HG03139 (cell line): ENCODE data around the gene SNUPN.

Experiments
- ATAC-seq: cut with Tn5 transposase; IDR thresholded peaks from one replicate; pipeline ENCODE4 v1.9.1; 2021; ENCODE audit not compliant: unreplicated experiment

SNUPN gene

GRCh38 chr15:75625542-75626347, at the start of gene SNUPN:
Gene SNUPN, minus strand, starts transcription at chr15:75625725. Its CDS starts 4,674 bp downstream, at chr15:75621051.
- ATAC-seq, result peak; percentile 73

DNA sequence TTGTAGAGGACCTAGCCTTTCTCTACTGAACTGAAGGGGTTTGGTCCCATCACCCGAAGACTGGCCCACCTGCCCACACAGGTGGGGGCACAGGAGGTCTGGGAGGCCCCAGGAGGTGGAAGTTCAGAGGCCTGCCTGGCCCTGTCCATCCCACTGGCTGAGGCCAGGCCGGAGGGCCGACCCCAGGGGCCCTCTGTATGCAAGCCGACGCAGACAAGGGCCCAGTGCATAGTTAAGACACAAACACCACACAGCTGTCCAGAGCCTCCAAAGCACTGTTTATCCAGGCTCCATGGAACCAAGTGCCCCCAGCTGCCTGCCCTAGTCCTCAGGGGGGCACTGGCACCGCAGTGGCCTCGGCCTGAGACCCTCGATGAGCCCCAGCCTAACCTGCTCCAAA, 48.8 kb upstream of the SNUPN start:
- no peak for ATAC-seq

- no peak for ATAC-seq
Measured at GRCh38 chr15:75673426-75674235, 48.1 kb upstream of the SNUPN start.

DNA sequence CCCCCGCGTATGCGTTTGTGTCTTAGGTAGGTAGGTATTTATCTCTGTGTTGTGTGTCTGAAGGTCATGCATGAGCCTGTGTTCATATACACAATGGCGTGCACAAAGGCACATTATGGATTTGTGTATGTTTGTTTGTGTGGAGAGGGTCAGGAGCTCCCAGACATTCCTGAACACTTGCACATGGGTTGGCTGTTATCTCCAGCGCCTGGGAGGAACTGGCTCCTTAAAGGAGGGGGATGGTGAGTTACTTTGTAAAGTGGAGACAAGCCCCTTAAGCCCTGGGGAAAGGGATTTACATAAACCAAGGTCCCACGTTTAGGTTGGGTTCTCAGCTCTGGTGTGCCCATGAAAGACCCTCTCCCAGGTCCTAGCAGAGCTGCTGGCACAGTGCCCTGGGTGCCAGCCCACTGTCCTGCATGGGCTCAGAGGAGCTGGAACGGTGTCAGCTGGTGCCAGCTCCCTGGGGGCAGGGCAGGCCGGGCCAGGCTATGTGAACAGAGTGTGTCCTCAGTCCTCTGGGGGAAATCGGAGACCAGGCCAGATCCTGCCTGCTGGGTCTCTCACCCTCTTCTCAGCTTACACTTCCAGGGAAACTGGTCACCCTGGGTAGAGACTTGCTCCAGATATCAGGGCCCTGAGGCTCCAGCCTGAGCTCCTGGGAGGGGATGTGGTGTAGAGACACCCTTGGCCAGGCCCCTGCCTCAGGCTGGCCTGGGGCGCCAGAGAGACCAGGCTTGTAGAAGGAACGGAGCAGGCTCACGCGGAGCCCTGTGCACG, 47.3 kb upstream of the SNUPN start:
- no peak for ATAC-seq

GRCh38 chr15:75671730-75672602, 46.4 kb upstream of the SNUPN start:
- no peak for ATAC-seq

GRCh38 chr15:75669879-75670212, 44.3 kb upstream of the SNUPN start:
- no peak for ATAC-seq

- no peak for ATAC-seq
Measured at GRCh38 chr15:75669191-75669878, 43.8 kb upstream of the SNUPN start.

DNA sequence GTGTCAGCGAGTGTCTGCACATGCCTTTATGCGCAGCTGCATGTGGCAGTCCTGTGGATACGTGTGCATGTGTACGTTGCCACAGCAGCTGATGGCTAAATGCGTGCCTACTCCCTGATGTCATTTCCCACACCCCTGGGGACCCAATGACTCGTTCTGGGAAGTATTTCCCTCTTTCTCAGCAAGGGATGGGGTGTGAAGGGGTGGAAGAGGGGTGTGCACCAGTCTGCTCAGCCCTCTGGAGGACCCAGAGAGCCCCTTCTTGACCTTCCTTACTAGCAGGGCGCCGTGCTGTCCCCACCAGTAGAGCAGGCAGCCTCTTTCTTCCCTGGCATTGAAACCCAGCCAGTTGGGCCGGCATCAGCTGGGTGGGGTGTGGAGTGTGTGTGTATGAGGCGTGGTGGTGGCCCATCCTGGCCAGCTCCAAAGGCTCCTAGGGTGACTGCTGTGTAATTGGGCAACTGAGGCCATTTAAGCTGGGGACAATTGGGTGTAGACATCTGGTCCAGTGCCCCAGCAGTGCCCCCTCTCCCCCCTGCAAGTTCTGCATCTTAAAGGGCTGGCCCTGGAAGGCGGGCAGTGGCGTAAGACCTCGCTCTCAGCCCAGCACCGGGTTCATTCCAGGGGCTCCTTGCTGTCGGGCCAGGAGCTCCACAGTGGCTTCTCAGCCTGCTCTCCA, 41.4 kb upstream of the SNUPN start:
- no peak for ATAC-seq

- no peak for ATAC-seq
Measured at GRCh38 chr15:75663931-75664421, 38.5 kb upstream of the SNUPN start.

- no peak for ATAC-seq
Measured at GRCh38 chr15:75662823-75663519, 37.4 kb upstream of the SNUPN start.

GRCh38 chr15:75661756-75662140, 36.2 kb upstream of the SNUPN start:
- ATAC-seq, result no peak

GRCh38 chr15:75661100-75661755, 35.7 kb upstream of the SNUPN start:
- ATAC-seq, result no peak

GRCh38 chr15:75659928-75660645, 34.6 kb upstream of the SNUPN start:
- no peak for ATAC-seq

DNA sequence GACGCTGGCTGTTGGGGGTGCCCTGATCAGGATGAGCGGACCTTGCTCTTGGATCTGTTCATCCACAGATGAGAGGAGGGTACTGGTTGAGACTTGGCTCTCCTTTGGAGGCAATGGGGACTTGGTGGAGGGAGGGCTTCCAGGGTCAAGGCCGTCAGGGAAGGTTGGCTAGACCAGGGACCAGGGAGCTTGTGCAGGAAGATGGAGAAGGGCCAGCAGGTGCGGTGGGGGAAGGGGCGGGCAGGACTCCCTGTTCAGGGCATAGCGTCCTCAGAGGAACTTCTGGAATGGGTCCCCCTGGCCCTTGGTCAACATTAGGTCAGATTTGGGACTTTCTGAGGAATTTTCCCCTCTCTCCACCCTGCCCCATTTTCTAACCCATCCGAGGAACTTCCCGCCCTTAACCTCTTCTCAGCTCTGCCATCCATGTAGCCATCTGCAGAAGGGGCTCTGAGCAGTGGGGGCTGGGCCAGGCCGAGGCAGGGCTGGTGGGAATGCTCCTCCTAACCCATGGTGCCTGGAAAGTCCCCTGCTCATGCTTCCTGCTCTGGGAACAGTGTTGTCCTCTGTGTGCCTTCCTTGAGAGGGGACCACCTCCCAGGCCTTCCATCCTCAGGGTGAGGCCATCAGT, 33.7 kb upstream of the SNUPN start:
- ATAC-seq, result no peak

- no peak for ATAC-seq
Measured at GRCh38 chr15:75656813-75657212, 31.3 kb upstream of the SNUPN start.

DNA sequence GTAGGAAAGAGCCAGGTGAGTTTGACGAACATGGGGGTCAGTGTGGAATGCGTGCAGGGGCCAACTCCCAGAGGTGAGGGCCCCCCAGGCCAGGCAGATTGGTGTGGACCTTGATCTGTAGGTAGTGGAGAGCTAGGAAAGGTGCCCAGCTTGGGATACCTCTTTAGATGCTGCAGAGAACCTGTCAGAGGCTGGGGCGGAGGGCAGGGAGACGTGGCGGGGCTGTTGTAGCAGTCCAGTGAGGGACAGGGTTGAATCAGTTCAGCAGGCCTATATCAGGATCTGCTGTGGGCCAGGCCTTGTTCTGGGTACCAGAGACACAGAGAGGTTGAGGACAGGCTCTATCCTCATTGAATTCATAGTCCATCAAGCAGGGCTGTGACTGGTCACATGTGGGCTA, 30.8 kb upstream of the SNUPN start:
- ATAC-seq, result no peak

DNA sequence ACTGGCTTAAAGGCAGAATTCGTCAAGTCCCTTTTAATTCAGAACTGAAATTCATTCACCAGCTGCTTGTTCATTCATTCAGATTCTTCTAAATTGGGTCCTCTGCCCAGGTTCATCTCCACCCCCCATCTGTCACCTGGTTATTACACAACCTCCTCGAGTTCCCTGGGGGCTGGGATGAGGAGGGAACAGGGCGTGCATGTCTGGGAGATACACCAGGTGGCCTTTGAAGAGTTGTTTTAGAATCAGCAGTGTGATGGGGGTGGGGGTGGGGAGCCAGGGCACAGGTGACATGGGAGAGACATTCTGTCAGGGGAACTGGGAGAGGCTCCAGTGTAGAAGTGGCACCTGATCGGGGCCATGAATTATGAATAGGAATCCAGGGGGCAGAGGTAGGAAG, 30.4 kb upstream of the SNUPN start:
- ATAC-seq, result no peak
